Brain pericyte (primary cell): ENCODE results near the gene FOXI1.

ENCODE experiments used
- DNase-seq: peaks from one replicate; pipeline ENCODE4 v3.0.0-alpha.2; 2012; ENCODE audit warnings: low read depth, low spot score

FOXI1 gene

GRCh38 chr5:170150713-170151096 lies 45.0 kb downstream of the FOXI1 start:
- DNase-seq: no peak

GRCh38 chr5:170151097-170151831 lies 45.6 kb downstream of the FOXI1 start:
- no peak for DNase-seq

- no peak for DNase-seq
Measured at GRCh38 chr5:170152767-170153166, 47.1 kb downstream of the FOXI1 start.

- DNase-seq: no peak
Measured at GRCh38 chr5:170154297-170154696, 48.6 kb downstream of the FOXI1 start.

- DNase-seq: no peak
Measured at GRCh38 chr5:170154744-170155143, 49.0 kb downstream of the FOXI1 start.

- DNase-seq: no peak
Measured at GRCh38 chr5:170155771-170156170, 50.1 kb downstream of the FOXI1 start.

GRCh38 chr5:170159101-170159698 lies 53.5 kb downstream of the FOXI1 start:
- DNase-seq: no peak
